Effector memory CD4-positive, alpha-beta T cell (primary cell): ENCODE measurements around the gene LIM2.

Experiments
- DNase-seq, 3 donors: peaks; one replicate each; pipeline ENCODE4 v3.0.0-alpha.2; 2020
- H3K27ac ChIP-seq: 2 replicates; pipeline ENCODE4 v1.7.0; 2013; ENCODE audit warnings: mild to moderate bottlenecking, low read length, moderate library complexity; ENCODE audit not compliant: insufficient read depth, poor library complexity, severe bottlenecking
- H3K27me3 ChIP-seq: replicated peaks from 2 replicates; pipeline ENCODE4 v1.7.0; 2013; ENCODE audit warnings: mild to moderate bottlenecking, low read length; ENCODE audit not compliant: insufficient read depth, control insufficient read depth, poor library complexity, severe bottlenecking
- H3K36me3 ChIP-seq: 2 replicates; pipeline ENCODE4 v1.7.0; 2013; ENCODE audit warnings: mild to moderate bottlenecking, low read length, moderate library complexity; ENCODE audit not compliant: control insufficient read depth, insufficient read depth
- H3K4me1 ChIP-seq: 2 replicates; pipeline ENCODE4 v1.7.0; 2013; ENCODE audit warnings: low read length, mild to moderate bottlenecking; ENCODE audit not compliant: control insufficient read depth, insufficient read depth, poor library complexity, severe bottlenecking
- H3K4me3 ChIP-seq: 2 replicates; pipeline ENCODE4 v1.7.0; 2013; ENCODE audit warnings: low read length, low read depth, mild to moderate bottlenecking; ENCODE audit not compliant: insufficient read depth, poor library complexity, severe bottlenecking
- H3K9me3 ChIP-seq: 2 replicates; pipeline ENCODE4 v1.7.0; 2013; ENCODE audit warnings: mild to moderate bottlenecking, low read length, moderate library complexity; ENCODE audit not compliant: control insufficient read depth

The LIM2 gene

DNA sequence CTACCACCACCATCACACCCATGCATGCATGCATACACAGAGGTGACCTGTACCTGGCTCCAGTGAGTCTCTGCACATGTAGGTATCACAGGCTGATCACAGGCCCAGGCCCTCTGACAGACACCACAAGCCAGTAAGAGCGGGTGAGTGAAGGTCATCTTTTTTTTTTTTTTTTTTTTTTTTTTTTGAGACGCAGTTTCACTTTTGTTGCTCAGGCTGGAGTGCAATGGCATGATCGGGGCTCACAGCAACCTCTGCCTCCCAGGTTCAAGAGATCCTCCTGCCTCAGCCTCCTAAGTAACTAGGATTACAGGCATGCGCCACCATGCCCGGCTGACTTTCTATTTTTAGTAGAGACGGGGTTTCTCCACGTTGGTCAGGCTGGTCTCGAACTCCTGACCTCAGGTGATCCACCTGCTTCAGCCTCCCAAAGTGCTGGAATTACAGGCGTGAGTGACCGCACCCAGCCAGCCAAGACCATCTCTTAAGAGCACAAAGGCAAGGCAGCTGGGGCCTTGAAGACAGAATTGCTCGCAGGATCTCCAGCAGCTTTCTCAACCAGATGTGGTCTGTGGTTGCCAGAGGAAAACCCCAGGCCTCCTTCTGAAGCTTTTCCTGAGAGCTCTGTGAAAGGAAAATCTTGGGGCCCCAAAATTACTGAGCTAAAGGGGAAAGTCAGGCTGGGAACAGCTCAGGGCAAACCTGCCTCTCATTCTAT is 12.1 kb downstream of the LIM2 start:
- no peaks in the 10 kb centered on the region for H3K36me3 ChIP-seq
- no peaks in the 10 kb centered on the region for H3K9me3 ChIP-seq
- peak overlapping the region; percentile 42 for H3K27ac ChIP-seq
- H3K4me1 ChIP-seq: peaks cover 36% of the 10 kb centered on the region
- DNase-seq: peak; percentile 11 to 36 (median 25)
- no peak overlapping the region for H3K4me3 ChIP-seq
- no peaks in the 10 kb centered on the region for H3K27me3 ChIP-seq

DNA sequence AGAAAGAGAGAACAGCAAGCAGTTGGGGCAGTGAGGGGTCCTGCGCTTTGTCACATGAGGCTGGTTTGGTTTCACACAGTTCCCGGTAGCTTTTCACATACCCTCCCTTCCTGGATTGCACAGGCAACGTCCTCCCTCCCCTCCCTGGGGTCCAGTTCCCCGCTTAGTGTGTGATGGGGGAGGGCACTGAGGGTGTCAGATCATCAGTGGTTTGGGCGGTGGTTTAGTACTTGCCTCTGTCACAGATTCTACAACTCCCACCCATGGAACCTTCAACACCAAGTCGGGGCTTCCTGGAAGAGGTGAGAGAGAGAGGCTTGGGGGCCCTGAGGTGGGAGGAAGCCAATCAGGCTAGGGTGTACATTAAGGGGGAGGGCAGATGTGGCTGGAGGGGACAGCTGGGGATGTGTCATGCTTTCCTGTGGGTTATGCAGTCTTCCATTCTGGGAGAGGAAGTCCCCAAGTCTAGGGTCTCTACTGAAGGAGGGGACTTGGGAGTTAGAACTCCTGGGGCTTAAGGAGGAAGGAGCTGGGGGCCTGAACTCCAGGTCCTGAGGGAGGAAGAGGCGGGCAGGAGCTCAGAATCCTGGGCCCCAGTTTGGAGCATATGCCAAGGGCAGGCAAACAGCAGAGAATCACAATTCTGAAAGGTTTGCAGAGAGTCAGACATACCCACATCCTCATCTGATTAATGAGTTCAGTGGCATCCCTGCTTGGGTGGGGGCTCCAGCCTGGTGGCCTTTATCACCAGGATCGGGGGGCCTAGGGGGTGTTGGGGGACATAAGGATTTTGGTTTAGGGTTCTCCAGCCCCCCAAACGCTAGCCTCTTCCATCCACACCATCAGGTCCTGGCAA is 14.9 kb downstream of the LIM2 start, which contains the start of gene NKG7:
Gene NKG7, minus strand, starts transcription at position 6 of the 856 bp plus-strand sequence. CDS start 119 bp downstream, outside the sequence.
- H3K27me3 ChIP-seq: no peaks in the 10 kb centered on the region
- H3K4me3 ChIP-seq: no peak within 1 kb of the TSS
- DNase-seq: peak; percentile 25 to 68 (median 50)
- H3K9me3 ChIP-seq: no peaks in the 10 kb centered on the region
- H3K27ac ChIP-seq: peak within 1 kb of the TSS; percentile 64
- H3K4me1 ChIP-seq: peaks cover 40% of the 10 kb centered on the region
- H3K36me3 ChIP-seq: no peaks in the 10 kb centered on the region

DNA sequence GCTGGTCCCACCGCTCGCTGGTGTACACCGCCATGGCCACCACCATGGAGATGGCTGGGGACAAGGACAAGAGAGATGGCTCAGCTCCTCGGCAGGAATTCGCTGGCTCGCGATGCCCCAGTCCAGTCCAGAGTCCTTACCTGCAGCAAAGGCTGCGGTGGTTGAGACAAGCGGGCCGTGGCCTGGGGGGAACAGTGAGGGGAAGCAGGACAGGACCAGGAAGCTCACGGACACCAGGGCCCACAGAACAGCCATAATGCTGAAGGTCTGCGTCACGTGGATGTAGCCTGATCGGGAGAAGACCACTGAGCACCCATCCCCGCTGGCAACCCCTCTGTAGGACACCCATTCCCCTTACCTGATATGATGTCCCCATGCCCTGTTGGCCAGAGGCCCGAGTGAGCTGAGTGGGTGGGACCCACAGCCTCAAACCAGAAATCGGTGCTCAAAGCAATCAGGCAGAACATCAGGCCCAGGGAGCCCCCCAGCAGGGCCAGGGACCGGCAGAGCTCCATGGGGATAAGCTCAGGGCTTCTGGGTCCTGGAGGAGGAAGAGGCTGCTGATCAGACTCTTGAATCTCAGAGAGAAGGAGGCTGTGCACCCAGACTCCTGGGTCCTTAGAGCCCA is 15.6 kb downstream of the LIM2 start:
- Histone ChIP-seq H3K27me3 (no peaks in the 10 kb centered on the region), H3K4me1 (peaks cover 47% of the 10 kb centered on the region), H3K4me3 (no peak overlapping the region), H3K27ac (peak overlapping the region; percentile 64), H3K36me3 (no peaks in the 10 kb centered on the region), H3K9me3 (no peaks in the 10 kb centered on the region)
- no peak for DNase-seq

DNA sequence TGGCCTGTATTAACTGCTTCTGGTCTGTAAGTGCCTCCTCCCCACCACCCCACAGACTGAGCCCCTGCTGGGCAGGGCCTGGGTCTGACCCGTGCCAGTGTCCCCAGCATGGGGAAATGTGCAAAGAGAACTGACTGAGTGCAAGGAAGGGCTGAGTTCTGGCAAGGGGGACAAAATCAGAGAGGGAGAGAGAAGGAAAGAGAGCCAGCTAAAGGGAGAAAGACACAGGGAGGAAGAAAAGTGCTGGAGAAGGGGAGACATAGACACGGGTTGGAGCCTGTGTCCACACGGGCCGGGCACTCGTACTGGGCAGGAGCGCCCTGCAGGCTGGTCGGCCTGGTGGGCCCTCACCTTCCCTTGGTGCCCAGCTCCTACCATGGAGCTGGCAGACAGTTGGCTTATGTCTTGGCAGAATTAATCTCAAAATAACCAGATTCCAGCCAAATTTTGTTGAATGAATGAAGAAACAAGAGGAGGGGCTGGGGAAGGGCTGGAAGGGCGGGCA is 16.5 kb downstream of the LIM2 start:
- Histone ChIP-seq H3K4me1 (peaks cover 52% of the 10 kb centered on the region), H3K27ac (no peak overlapping the region), H3K4me3 (no peak overlapping the region), H3K9me3 (no peaks in the 10 kb centered on the region), H3K36me3 (no peaks in the 10 kb centered on the region), H3K27me3 (no peaks in the 10 kb centered on the region)
- DNase-seq: no peak

DNA sequence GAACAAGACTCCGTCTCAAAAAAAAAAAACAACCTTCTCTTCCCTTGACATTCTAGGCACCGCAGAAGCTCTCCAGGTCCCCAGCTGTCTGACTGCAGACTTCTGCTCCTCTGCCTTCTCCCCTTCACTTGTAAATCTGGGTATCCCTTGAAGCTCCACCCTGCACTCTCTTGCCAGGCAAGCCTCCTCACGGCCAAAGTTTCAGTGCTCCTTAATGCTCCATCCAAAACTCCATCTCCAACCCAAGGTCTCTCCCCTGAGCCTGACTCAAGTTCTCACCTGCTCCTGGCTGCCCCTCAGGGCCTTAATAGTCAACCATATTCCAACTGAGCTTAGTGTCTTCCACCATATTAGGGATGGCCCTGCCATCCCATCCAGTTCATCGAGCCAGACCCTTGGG is 17.5 kb downstream of the LIM2 start:
- peaks cover 58% of the 10 kb centered on the region for H3K4me1 ChIP-seq
- no peak overlapping the region for H3K4me3 ChIP-seq
- no peaks in the 10 kb centered on the region for H3K27me3 ChIP-seq
- H3K27ac ChIP-seq: no peak overlapping the region
- no peaks in the 10 kb centered on the region for H3K9me3 ChIP-seq
- no peaks in the 10 kb centered on the region for H3K36me3 ChIP-seq
- DNase-seq: no peak

DNA sequence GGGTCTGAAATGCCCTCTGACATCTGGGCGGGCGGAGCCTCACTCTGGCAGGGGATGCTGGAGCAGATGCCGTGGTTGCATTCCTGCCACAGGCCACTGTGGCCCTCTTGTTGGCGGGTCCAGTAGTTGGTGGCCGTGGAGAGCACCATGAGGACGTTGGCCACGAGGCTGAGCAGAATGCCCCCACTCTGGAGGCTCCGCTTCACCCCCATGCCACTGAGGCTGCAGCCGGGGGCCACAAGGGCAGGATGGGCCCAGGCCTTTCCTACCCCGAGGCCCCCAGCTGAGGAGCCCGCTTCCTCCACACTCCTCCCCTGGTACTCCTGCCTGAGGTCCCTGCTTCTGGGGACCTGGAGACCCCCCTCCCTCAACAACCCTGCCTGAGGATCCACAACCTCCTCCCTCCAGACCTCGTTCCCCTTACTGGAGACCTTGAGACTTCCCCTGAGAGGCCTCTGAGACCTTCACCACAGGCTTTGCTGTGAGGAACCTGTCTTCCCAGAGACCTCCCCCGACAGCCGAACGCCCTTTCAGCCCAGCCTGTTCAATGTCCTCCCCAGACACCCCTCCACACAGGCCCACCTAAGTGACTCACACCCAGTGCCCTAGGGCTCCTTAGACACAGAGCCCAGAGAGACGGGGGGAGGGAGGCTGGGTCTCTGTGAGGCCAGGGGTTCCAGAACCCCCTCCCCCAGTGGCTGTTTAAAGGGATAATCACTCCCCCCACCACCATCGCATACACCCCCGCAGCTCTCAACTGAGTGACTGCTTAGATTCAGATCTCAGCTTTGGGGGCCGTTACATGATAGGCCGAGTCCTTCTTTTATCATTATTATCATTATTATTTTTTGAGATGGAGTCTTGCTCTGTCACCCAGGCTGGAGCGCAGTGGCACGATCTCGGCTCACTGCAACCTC is 19.1 kb downstream of the LIM2 start, which contains the start of gene CLDND2:
Gene CLDND2, minus strand, starts transcription at position 638 of the 917 bp plus-strand sequence. Its CDS starts 426 bp downstream, at position 212.
- Histone ChIP-seq H3K4me1 (peaks cover 55% of the 10 kb centered on the region), H3K36me3 (no peaks in the 10 kb centered on the region), H3K27me3 (no peaks in the 10 kb centered on the region), H3K4me3 (peak within 1 kb of the TSS; percentile 88), H3K27ac (peak within 1 kb of the TSS; percentile 77), H3K9me3 (no peaks in the 10 kb centered on the region)
- no peak for DNase-seq

DNA sequence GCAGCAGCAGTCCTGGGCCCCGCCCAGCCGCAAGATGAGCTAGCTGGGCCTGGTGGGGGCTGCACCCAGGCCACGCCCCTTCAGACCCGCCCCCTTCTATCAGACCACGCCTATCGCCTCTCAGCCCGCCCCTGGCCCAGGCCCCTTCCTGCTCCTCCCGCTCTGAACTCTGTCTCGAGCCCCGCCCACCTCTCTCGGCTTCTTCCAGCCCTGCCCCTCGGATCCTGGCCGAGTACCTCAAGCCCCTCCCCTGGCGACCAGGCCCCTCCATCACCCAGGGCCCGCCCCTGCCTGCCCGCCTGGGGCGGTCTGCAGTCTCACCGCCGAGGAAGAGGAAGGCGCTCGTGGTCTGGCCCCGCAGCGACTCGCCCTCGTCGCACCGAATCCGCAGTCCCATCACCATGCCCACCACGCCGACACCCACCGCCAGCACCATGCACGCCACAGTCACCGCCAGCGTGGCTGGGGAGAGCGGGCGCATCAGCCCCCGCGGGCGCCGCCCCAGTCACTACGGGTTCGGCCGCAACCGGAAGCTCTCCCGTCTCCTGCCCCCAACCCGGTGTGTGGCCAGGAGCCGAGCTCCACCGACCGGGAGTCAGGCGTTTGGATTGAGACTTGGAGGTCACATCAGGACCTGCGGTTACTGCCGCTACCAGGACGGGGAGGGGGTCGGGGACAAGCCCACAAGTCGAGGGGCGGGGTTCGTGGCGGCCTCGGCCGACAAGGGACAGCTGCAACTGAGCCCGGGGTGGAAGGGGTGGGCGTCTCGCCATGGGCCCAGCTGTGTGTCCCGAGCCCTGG is 20.0 kb downstream of the LIM2 start:
- Histone ChIP-seq H3K4me1 (peaks cover 47% of the 10 kb centered on the region), H3K4me3 (peak overlapping the region; percentile 88), H3K27ac (peak overlapping the region; percentile 77), H3K36me3 (no peaks in the 10 kb centered on the region), H3K27me3 (no peaks in the 10 kb centered on the region), H3K9me3 (no peaks in the 10 kb centered on the region)
- DNase-seq: peak; percentile 88 to 93 (median 92)

DNA sequence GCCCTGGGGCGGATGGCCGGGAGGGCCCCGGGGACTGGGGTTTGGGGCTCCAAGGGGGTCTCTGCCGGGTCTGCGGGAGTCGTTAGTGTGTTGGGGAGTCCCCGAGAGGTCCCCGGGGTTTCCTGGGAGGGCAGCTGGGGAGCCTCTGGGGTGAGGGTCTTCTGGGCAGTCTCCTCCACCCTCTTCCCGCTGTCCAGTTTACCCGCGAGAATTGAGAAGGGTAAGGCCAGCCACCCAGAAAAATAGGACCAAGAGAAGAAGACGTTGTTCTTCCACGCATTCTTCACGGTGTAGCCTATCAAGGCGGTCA is 20.6 kb downstream of the LIM2 start:
- peaks cover 41% of the 10 kb centered on the region for H3K4me1 ChIP-seq
- H3K27me3 ChIP-seq: no peaks in the 10 kb centered on the region
- H3K4me3 ChIP-seq: peak overlapping the region; percentile 88
- H3K9me3 ChIP-seq: no peaks in the 10 kb centered on the region
- DNase-seq: no peak
- H3K27ac ChIP-seq: peak overlapping the region; percentile 77
- H3K36me3 ChIP-seq: no peaks in the 10 kb centered on the region
